AG04450 (cell line): ENCODE data around the gene LRWD1. TPM values are rescaled to one million over a fixed set of nuclear protein-coding genes. Genes with fewer than 3 reads are reported as not detected.

Experiments
- CTCF ChIA-PET: fragments of 300-600, 350-600 bp; formaldehyde crosslinking; extraction: SDS; loops from one replicate; lab custom pipeline; 2022; ENCODE audit warnings: antibody characterized with exemption, inconsistent platforms; lab: Charles Lee
- POLR2A ChIA-PET: fragments of 350-600 bp; formaldehyde crosslinking; extraction: SDS; loops from one replicate; lab custom pipeline; 2021; ENCODE audit warnings: antibody characterized with exemption, inconsistent platforms; lab: Yijun Ruan, JAX
- DNase-seq: peaks from one replicate; pipeline ENCODE4 v3.0.0-alpha.2; 2011; ENCODE audit warnings: low read depth, low spot score
- H3K27ac ChIP-seq: one replicate; pipeline ENCODE4 v1.5.1; 2012; ENCODE audit warnings: low read depth, low read length, control low read depth
- H3K27me3 ChIP-seq: one replicate; pipeline ENCODE4 v1.6.0; 2012; ENCODE audit warnings: low read length; ENCODE audit not compliant: control insufficient read depth, insufficient read depth
- H3K4me3 ChIP-seq: 2 replicates; pipeline ENCODE4 v1.5.1; 2011; ENCODE audit warnings: mild to moderate bottlenecking, low read depth, low read length, control low read depth
- H3K9me3 ChIP-seq: 2 replicates; pipeline ENCODE4 v1.5.1; 2012; ENCODE audit warnings: low read length; ENCODE audit not compliant: control insufficient read depth, insufficient read depth
- CTCF ChIP-seq: IDR thresholded peaks from 2 replicates; pipeline ENCODE4 v1.5.1; 2011; ENCODE audit warnings: low read depth, low read length, control low read depth, inconsistent platforms
- polyA plus RNA-seq: library from polyadenylated mRNA; depleted of rRNA; stranded (reverse); fragments of >200 nt; gene quantifications from 2 replicates; pipeline ENCODE4 v1.2.3, GENCODE V29; 2011

Gene LRWD1
- polyA plus RNA-seq, 1 experiment = 9.2 TPM

GRCh38 chr7:102449136-102449535 lies 15.6 kb upstream of the LRWD1 start:
- TF ChIP-seq CTCF = no peak
- POLR2A ChIA-PET = no interaction called here
- H3K27me3 ChIP-seq = no peaks in the 10 kb centered on the region
- H3K4me3 ChIP-seq = no peak overlapping the region
- H3K27ac ChIP-seq = no peak overlapping the region
- no peaks in the 10 kb centered on the region; the same call in 1 of the 2 replicates for H3K9me3 ChIP-seq
- CTCF ChIA-PET = no interaction called here
- DNase-seq = no peak

GRCh38 chr7:102450242-102450641 lies 14.5 kb upstream of the LRWD1 start:
- ChIA-PET CTCF (interaction anchor here (0.6 to 0.9 kb wide), 2 partner anchors 13 to 29 kb away, joined by 3 read pairs; no protein-coding TSS in a partner anchor), POLR2A (no interaction called here)
- H3K4me3 ChIP-seq = no peak overlapping the region
- TF ChIP-seq CTCF = no peak
- no peak for DNase-seq
- no peaks in the 10 kb centered on the region for H3K27me3 ChIP-seq
- no peak overlapping the region for H3K27ac ChIP-seq
- no peaks in the 10 kb centered on the region; the same call in 1 of the 2 replicates for H3K9me3 ChIP-seq

- H3K27me3 ChIP-seq = no peaks in the 10 kb centered on the region
- H3K9me3 ChIP-seq = no peaks in the 10 kb centered on the region; the same call in 1 of the 2 replicates
- H3K27ac ChIP-seq = no peak overlapping the region
- TF ChIP-seq CTCF = no peak
- ChIA-PET CTCF (no interaction called here), POLR2A (no interaction called here)
- no peak overlapping the region for H3K4me3 ChIP-seq
- no peak for DNase-seq
Observed at GRCh38 chr7:102451371-102452054, 13.3 kb upstream of the LRWD1 start.

GRCh38 chr7:102452451-102452850 lies 12.3 kb upstream of the LRWD1 start:
- no peak overlapping the region for H3K4me3 ChIP-seq
- no peaks in the 10 kb centered on the region for H3K27me3 ChIP-seq
- TF ChIP-seq CTCF = no peak
- ChIA-PET POLR2A (no interaction called here), CTCF (no interaction called here)
- H3K9me3 ChIP-seq = no peaks in the 10 kb centered on the region; the same call in 1 of the 2 replicates
- no peak for DNase-seq
- no peak overlapping the region for H3K27ac ChIP-seq

- Histone ChIP-seq H3K27ac (no peak overlapping the region), H3K9me3 (no peaks in the 10 kb centered on the region; the same call in 1 of the 2 replicates), H3K27me3 (no peaks in the 10 kb centered on the region), H3K4me3 (no peak overlapping the region)
- POLR2A ChIA-PET = no interaction called here
- CTCF ChIA-PET = no interaction called here
- no peak for DNase-seq
- no peak for TF ChIP-seq CTCF
Observed at GRCh38 chr7:102453319-102453718, 11.5 kb upstream of the LRWD1 start.
